GM18502 (cell line): ENCODE measurements around the gene FGFBP2.
"Not testable (repeated sequence)": the region's sequence is repeated elsewhere in the genome, so short reads cannot be mapped to it uniquely, and the experiment has no call there.

Experiments used
- ATAC-seq: cut with Tn5 transposase; IDR thresholded peaks from one replicate; pipeline ENCODE4 v1.9.1; 2021; ENCODE audit warnings: mild to moderate bottlenecking; ENCODE audit not compliant: unreplicated experiment, poor library complexity

Gene FGFBP2

DNA sequence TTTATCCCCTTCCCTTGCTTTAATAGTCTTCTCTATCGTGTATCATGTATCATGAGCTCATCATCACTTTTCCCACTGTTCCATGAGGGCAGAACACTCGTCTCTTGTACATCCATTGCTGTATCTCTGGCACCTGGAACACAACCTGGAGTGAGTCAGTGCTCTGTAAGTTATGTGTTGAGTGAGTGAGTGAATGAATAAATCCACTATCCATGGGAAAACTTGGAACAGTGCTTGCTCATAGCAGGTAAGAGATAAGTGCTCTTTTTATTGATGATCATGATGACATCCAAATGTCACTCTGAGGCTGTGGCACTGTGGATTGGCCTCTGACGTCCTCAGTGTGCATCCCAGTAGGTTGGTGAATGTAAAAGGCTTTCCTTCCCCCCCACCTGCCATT, 28.7 kb downstream of the FGFBP2 start:
- no peak for ATAC-seq

- ATAC-seq: no peak
Measured at GRCh38 chr4:15931451-15932210, 31.3 kb downstream of the FGFBP2 start.

- peak; percentile 45 for ATAC-seq
Measured at GRCh38 chr4:15930314-15930713, 32.7 kb downstream of the FGFBP2 start.

GRCh38 chr4:15929540-15929939, 33.4 kb downstream of the FGFBP2 start:
- no peak for ATAC-seq

- ATAC-seq: no peak
Measured at GRCh38 chr4:15928883-15929282, 34.1 kb downstream of the FGFBP2 start.

DNA sequence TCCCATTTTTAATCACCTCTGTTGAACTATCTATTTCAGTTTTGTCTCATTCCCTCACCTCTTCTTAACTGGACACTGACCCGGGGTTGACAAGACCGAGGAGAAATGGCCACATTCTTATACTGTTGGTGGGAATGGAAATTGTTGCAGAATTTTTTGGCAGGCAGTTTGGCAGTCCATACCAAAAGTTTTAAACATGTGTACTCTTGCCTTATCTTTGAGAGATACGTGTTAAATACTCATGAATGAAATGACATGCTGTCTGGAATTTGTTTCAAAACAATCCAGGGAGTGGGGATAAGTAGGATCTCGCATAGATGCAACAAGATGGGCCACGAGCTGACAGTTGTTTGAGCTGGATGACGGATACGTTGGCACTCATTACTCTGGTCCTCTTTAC, 36.5 kb downstream of the FGFBP2 start:
- no peak for ATAC-seq

DNA sequence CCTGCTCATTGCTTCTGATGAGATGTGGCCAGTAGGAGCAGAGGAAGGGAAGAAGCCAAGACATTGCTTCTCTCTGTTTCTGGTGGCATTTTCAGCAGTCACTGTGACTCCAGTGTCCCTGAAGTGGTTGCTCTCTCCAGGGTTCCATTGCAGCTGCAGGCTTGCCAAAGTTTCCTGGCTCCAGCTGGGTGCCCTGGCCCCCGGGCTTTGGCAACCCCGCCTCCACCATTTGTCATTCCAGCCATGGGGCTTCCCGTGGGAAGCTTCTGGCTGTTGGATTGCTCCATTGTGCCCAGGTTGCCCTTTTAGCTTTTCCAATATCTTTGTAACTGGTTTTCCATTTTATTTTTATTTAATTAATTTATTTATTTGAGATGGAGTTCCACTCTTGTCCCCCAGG, 37.1 kb downstream of the FGFBP2 start:
- no peak for ATAC-seq

DNA sequence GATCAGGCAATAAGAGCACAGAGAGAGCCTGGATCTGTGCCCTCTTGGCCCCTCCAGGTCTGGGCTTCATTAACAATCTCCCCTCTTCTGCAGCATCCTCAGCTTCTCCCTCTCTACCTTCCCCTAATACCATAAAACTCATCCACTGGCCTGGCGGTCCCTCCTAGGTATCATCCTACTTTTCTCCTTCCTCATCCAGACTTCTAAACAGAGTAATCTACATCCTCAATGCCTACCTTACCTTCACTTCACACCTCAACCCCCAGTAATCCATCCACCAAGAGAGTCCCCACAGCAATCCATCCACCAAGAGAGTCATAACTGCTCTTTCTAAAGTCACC, 41.4 kb downstream of the FGFBP2 start:
- ATAC-seq: no peak

- ATAC-seq: no peak
Measured at GRCh38 chr4:15920723-15921591, 42.0 kb downstream of the FGFBP2 start.

DNA sequence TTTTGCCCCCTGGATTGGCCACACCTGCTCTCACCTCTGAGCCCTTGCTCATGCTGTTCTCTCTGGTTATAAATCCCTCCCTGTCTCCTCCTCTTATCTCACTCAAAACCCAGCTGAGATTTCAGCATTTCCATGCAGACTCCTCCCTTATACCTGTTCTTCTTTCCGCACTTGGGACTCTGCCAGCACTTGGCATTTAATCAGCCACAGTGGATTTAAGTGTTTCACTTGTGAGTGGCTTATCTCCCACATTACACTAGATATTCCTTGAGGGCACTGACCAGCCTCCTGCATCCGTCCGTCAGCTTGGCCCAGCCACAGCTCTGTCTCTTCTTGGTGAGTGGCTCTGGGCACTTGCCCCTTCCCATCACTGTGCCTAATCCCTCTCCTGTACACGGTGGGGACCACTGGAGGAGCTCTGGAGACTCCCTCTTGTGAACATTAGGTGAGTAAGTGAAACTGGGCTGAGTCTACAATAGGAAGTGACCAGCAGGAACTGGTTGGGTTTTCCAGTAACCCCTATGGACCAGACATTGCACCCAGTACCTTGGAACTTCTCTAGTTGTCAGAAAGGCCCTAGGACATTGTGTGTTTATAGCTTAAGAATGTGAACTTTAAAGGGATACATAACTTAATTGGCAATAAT, 44.4 kb downstream of the FGFBP2 start:
- no peak for ATAC-seq

DNA sequence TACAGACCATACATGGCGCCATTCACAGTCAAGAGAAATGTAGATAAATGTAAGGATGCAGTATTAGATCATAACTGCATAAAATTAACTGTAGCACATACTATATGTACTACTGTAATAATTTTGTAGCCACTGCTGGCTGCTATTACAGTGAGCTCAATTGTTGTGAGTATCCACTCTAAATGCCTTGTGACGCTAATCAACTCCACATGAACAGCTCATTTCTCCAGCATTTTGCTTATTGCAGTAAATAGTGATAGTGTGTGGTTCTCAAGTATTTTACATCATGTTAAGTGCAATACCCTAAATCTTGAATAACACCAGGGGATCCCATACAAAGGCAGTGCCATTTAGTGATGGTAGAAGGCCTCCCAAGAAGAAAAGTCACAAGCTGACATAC, 45.7 kb downstream of the FGFBP2 start:
- no peak for ATAC-seq

GRCh38 chr4:15916358-15916757, 46.6 kb downstream of the FGFBP2 start:
- not testable (repeated sequence) for ATAC-seq

DNA sequence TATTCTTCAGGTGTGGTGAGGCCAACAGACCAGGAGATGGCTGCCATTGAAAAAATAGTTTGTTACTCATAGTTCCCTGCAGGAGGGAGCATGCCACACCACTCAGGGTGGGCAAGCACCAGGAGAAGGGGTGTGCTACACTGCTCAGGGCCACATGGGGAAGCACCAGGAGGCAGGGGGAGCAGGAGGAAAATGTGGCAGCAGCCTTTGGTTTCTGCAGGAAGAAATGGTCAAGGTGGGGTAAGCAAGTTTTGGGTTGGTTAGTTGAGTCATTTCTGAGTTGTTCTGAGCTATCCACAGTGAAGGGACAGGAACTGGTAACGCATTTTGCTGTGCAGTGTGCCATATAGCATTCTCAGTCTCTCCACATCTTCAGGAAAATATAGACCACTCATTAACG, 48.2 kb downstream of the FGFBP2 start:
- ATAC-seq: no peak

DNA sequence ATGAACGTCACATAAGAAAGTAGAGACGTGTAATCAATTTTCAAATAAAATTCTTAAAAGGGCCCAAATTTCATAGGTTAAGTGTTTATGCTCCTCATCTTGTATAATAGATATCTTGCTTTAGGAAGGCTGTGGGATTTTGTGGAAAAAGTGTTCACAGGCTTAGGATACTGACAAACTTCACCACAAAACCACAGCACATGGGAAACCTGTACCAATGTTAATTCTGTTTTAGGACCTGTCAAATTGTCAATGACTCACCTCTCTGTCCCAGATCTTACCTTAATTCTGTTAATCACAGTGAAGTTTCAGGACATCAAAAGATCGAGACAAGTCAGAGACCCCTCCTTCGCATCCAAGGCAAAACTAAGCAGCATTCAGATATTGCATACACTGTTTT, 48.7 kb downstream of the FGFBP2 start:
- ATAC-seq: no peak

GRCh38 chr4:15913631-15913970, 49.4 kb downstream of the FGFBP2 start:
- no peak for ATAC-seq

- ATAC-seq: no peak
Measured at GRCh38 chr4:15912961-15913630, 49.9 kb downstream of the FGFBP2 start.

- no peak for ATAC-seq
Measured at GRCh38 chr4:15912236-15912635, 50.7 kb downstream of the FGFBP2 start.
